Measurements from ENCODE around the gene FBXL15. TPM values are rescaled to one million over a fixed set of nuclear protein-coding genes. Genes with fewer than 3 reads are reported as not detected.

Gene FBXL15
- total and polyA plus RNA-seq, 2 of the 13 experiments (the other 11 are each of a cell fraction or from before 2014, with no cell fraction given) = 4.3 to 8.3 TPM

DNA sequence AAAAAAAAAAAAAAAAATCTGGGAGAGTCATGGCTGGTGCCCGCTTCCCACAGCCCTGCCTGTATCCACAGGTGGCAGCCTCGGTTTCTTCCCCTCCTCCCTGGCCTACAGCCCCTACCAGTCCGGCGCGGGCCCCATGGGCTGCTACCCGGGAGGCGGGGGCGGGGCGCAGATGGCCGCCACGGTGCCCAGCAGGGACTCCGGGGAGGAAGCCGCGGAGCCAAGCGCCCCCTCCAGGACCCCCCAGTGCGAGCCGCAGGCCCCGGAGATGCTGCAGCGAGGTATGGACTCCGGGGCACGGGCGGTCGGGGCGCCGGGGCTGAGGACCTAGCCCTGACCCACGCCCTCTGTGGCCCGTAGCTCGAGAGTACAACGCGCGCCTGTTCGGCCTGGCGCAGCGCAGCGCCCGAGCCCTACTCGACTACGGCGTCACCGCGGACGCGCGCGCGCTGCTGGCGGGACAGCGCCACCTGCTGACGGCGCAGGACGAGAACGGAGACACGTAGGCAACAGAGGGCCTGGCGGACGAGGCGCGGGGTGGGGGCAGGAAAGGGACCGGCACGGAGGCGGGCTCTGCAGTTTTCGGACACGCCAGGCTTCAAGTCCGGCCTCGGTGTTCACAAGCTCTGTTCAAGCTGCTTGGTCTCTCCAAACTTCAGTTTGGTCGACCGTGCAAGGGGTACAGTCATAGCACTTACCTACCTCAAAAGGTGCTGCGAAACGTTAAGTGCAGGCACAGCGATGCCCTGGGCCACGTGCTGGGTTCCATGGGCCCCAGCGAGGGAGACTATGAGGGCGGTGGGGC lies 21.2 kb upstream of the FBXL15 start (continued):
- TF ChIP-seq EP300 (IDR thresholded peaks at IDR 0.05; ENCODE audit: low read depth in 2 of 2, low read length in 2 of 2) (peak in 1 of 2 experiments; percentile 15; a peak in 1 of 4 replicates), EP300 (CRISPR knock-in tag; IDR thresholded peaks at IDR 0.05; ENCODE audit: borderline replicate concordance) (no peak; the same call in 1 of the 2 replicates), CEBPG (CRISPR knock-in tag; IDR thresholded peaks at IDR 0.05) (peak; percentile 44; the same call in 1 of the 2 replicates), NFKBIZ (CRISPR knock-in tag; IDR thresholded peaks at IDR 0.05) (peak; percentile 77; the same call in 1 of the 2 replicates), SRSF1 (optimal IDR thresholded peaks at IDR 0.05; ENCODE audit: low read depth, low read length) (no peak), AHR (CRISPR knock-in tag; IDR thresholded peaks at IDR 0.05) (peak; percentile 95), ZNF546 (CRISPR knock-in tag; conservative IDR thresholded peaks at IDR 0.05) (0 out of 2 replicates have a peak, but pooled peaks have one; percentile 23), TCF12 (IDR thresholded peaks at IDR 0.05) (no peak), TCF12 (CRISPR knock-in tag; IDR thresholded peaks at IDR 0.05) (peak; percentile 93), KLF15 (CRISPR knock-in tag; IDR thresholded peaks at IDR 0.05; ENCODE audit: borderline replicate concordance) (no peak), FOXO1 (CRISPR knock-in tag; IDR thresholded peaks at IDR 0.05) (peak; percentile 67; the same call in 1 of the 2 replicates), NFYB (CRISPR knock-in tag; IDR thresholded peaks at IDR 0.05) (peak; percentile 43; the same call in 1 of the 2 replicates), ZNF331 (CRISPR knock-in tag; IDR thresholded peaks at IDR 0.05) (peak; percentile 87; the same call in 1 of the 2 replicates), ZFP62 (CRISPR knock-in tag; IDR thresholded peaks at IDR 0.05) (no peak), ZIK1 (CRISPR knock-in tag; IDR thresholded peaks at IDR 0.05; ENCODE audit: borderline replicate concordance, low read depth) (peak; percentile 82), ZNF143 (CRISPR knock-in tag; IDR thresholded peaks at IDR 0.05) (0 out of 2 replicates have a peak, but pooled peaks have one; percentile 21), RAD21 (CRISPR knock-in tag; IDR thresholded peaks at IDR 0.05) (peak; percentile 94), HNF4A (CRISPR knock-in tag; IDR thresholded peaks at IDR 0.05) (peak; percentile 48; the same call in 1 of the 2 replicates), KLF12 (CRISPR knock-in tag; IDR thresholded peaks at IDR 0.05; ENCODE audit: borderline replicate concordance) (peak; percentile 38; the same call in 1 of the 2 replicates), RELA (CRISPR knock-in tag; IDR thresholded peaks at IDR 0.05) (peak; percentile 72; the same call in 1 of the 2 replicates), AGO2 (optimal IDR thresholded peaks at IDR 0.05; ENCODE audit: low read depth, low read length) (peak; percentile 83), RBM22 (optimal IDR thresholded peaks at IDR 0.05; ENCODE audit: low read length) (no peak)
- TF ChIP-seq, protein P1, sequence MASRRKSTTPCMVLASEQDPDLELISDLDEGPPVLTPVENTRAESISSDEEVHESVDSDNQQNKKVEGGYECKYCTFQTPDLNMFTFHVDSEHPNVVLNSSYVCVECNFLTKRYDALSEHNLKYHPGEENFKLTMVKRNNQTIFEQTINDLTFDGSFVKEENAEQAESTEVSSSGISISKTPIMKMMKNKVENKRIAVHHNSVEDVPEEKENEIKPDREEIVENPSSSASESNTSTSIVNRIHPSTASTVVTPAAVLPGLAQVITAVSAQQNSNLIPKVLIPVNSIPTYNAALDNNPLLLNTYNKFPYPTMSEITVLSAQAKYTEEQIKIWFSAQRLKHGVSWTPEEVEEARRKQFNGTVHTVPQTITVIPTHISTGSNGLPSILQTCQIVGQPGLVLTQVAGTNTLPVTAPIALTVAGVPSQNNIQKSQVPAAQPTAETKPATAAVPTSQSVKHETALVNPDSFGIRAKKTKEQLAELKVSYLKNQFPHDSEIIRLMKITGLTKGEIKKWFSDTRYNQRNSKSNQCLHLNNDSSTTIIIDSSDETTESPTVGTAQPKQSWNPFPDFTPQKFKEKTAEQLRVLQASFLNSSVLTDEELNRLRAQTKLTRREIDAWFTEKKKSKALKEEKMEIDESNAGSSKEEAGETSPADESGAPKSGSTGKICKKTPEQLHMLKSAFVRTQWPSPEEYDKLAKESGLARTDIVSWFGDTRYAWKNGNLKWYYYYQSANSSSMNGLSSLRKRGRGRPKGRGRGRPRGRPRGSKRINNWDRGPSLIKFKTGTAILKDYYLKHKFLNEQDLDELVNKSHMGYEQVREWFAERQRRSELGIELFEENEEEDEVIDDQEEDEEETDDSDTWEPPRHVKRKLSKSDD (CRISPR knock-in tag; IDR thresholded peaks at IDR 0.05; ENCODE audit: low read depth) = peak; percentile 94
- TF ChIP-seq, protein P2, sequence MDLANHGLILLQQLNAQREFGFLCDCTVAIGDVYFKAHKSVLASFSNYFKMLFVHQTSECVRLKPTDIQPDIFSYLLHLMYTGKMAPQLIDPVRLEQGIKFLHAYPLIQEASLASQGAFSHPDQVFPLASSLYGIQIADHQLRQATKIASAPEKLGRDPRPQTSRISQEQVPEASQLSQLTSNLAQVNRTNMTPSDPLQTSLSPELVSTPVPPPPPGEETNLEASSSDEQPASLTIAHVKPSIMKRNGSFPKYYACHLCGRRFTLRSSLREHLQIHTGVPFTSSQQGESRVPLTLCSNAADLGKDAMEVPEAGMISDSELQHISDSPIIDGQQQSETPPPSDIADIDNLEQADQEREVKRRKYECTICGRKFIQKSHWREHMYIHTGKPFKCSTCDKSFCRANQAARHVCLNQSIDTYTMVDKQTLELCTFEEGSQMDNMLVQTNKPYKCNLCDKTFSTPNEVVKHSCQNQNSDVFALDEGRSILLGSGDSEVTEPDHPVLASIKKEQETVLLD (CRISPR knock-in tag; IDR thresholded peaks at IDR 0.05; ENCODE audit: low read depth) = peak; percentile 63; the same call in 1 of the 2 replicates

All from HepG2 (cell line).